ENCODE measurements around the gene ABCA4.

DNA sequence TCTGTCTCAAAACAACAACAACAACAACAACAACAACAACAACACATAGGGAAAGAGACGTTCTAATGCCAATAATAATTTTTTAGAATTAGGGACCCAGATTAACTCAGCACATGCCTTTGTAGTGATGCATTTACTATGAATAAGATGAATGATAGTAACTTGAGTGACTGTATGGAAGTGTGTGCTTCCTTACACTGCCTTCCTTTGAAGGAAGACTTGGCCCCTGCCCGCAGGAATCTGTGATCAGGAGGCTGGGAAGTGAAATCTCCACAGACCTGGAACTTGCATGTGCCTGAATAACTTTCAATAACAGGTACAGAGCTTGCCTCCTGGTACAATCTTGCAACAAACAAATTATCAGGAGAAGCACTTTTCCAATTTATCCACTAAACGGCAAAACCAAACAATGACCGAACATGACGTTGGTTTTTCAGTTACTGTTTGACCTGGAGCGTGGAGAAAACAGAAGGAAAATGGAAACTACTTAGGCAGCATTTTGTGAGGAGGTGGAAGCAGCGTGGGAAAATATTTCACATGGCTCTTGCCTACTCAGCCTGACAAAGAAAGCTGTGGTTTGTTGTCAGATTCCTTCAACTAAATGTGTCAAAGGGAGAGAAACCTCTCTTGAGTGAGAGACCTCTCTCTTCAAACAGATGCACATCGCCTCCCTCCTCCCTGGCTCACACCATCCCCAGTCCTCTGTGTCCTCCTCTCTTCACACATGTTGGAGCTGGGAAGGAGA is 10.1 kb upstream of the ABCA4 start:
- TF ChIP-seq, protein P1, sequence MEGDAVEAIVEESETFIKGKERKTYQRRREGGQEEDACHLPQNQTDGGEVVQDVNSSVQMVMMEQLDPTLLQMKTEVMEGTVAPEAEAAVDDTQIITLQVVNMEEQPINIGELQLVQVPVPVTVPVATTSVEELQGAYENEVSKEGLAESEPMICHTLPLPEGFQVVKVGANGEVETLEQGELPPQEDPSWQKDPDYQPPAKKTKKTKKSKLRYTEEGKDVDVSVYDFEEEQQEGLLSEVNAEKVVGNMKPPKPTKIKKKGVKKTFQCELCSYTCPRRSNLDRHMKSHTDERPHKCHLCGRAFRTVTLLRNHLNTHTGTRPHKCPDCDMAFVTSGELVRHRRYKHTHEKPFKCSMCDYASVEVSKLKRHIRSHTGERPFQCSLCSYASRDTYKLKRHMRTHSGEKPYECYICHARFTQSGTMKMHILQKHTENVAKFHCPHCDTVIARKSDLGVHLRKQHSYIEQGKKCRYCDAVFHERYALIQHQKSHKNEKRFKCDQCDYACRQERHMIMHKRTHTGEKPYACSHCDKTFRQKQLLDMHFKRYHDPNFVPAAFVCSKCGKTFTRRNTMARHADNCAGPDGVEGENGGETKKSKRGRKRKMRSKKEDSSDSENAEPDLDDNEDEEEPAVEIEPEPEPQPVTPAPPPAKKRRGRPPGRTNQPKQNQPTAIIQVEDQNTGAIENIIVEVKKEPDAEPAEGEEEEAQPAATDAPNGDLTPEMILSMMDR (IDR thresholded peaks at IDR 0.05) = no peak
- TF ChIP-seq EZH2 (IDR thresholded peaks at IDR 0.05) (no peak), EZH2phosphoT487 (IDR thresholded peaks at IDR 0.05) (no peak)

Data from neural progenitor cell (in vitro differentiated cells).